ENCODE measurements around the gene SPNS2.

- TF ChIP-seq CTCF (conservative IDR thresholded peaks at IDR 0.05) (peak; percentile 94), EZH2 (IDR thresholded peaks at IDR 0.05; ENCODE audit: low read depth) (no peak)
These were observed 66.8 kb downstream of the SPNS2 start for GRCh38 chr17:4565209-4566141.

Data from PC-9 (cell line).